IMR-90 (cell line): ENCODE results near the gene NEU1. TPM values are rescaled to one million over a fixed set of nuclear protein-coding genes. Genes with fewer than 3 reads are reported as not detected.

Source experiments
- ATAC-seq: fragments of 200-7000 bp; cut with Tn5 transposase; 2 replicates; pipeline ENCODE4 v1.9.1; 2020; ENCODE audit warnings: low read depth, mild to moderate bottlenecking, moderate library complexity
- BruUV-seq: library from RNA; stranded (reverse); fragments of 400-500 nt; replicated peaks from 2 replicates; lab custom pipeline; 2021; lab: Mats Ljungman, UMichigan
- CTCF ChIA-PET: fragments of 300-600 bp; formaldehyde crosslinking; extraction: SDS; loops from one replicate; lab custom pipeline; 2021; ENCODE audit warnings: antibody characterized with exemption; lab: Yijun Ruan, JAX
- POLR2A ChIA-PET: fragments of 300-600 bp; sonication (Branson Sonifier 250); formaldehyde crosslinking; loops from one replicate; lab custom pipeline; 2022; ENCODE audit warnings: antibody characterized with exemption; ENCODE audit not compliant: unreplicated experiment; lab: Charles Lee
- DNase-seq: peaks from one replicate; pipeline ENCODE4 v3.0.0; 2013
- H2AFZ ChIP-seq: replicated peaks from 2 replicates; pipeline ENCODE3; 2013; ENCODE audit warnings: low read length, mild to moderate bottlenecking; ENCODE audit not compliant: poor library complexity
- H2AK5ac ChIP-seq: 2 replicates; pipeline ENCODE4 v1.6.1; 2013; ENCODE audit warnings: low read depth, low read length, inconsistent platforms
- H2AK9ac ChIP-seq: replicated peaks from 2 replicates; pipeline ENCODE3; 2013; ENCODE audit warnings: mild to moderate bottlenecking, low read depth, low read length, moderate library complexity; ENCODE audit not compliant: poor library complexity
- H2BK120ac ChIP-seq: 2 replicates; pipeline ENCODE4 v1.6.1; 2013; ENCODE audit warnings: low read depth, low read length, inconsistent platforms
- H2BK15ac ChIP-seq: 3 replicates; pipeline ENCODE4 v1.6.1; 2013; ENCODE audit warnings: low read depth, low read length, inconsistent platforms
- H2BK20ac ChIP-seq: 2 replicates; pipeline ENCODE4 v1.6.1; 2013; ENCODE audit warnings: low read depth, mild to moderate bottlenecking, inconsistent platforms, low read length, moderate library complexity
- H2BK5ac ChIP-seq: 2 replicates; pipeline ENCODE4 v1.6.1; 2013; ENCODE audit warnings: mild to moderate bottlenecking, low read depth, low read length, inconsistent platforms; ENCODE audit not compliant: poor library complexity, severe bottlenecking
- H3K14ac ChIP-seq: replicated peaks from 2 replicates; pipeline ENCODE4 v1.6.1; 2013; ENCODE audit warnings: low read depth, low read length, inconsistent platforms
- H3K18ac ChIP-seq: 2 replicates; pipeline ENCODE4 v1.6.1; 2013; ENCODE audit warnings: low read depth, low read length, control low read depth
- H3K23ac ChIP-seq: 2 replicates; pipeline ENCODE4 v1.6.1; 2013; ENCODE audit warnings: low read depth, low read length, inconsistent platforms
- H3K27ac ChIP-seq: 2 replicates; pipeline ENCODE4 v1.5.1; 2013; ENCODE audit warnings: mild to moderate bottlenecking, control low read depth, low read length; ENCODE audit not compliant: insufficient read depth
- H3K27me3 ChIP-seq: 2 replicates; pipeline ENCODE4 v1.6.1; 2013; ENCODE audit warnings: low read length; ENCODE audit not compliant: control insufficient read depth, insufficient read depth
- H3K36me3 ChIP-seq: 2 replicates; pipeline ENCODE4 v1.6.1; 2013; ENCODE audit warnings: low read length, mixed read lengths; ENCODE audit not compliant: control insufficient read depth, insufficient read depth
- H3K4ac ChIP-seq: 2 replicates; pipeline ENCODE4 v1.6.1; 2013; ENCODE audit warnings: low read depth, low read length, inconsistent platforms
- H3K4me1 ChIP-seq: 2 replicates; pipeline ENCODE4 v1.6.1; 2013; ENCODE audit warnings: low read length, mixed read lengths; ENCODE audit not compliant: control insufficient read depth, insufficient read depth
- H3K4me2 ChIP-seq: 2 replicates; pipeline ENCODE4 v1.6.1; 2013; ENCODE audit warnings: low read depth, mild to moderate bottlenecking, control low read depth, low read length, moderate library complexity
- H3K4me3 ChIP-seq: 2 replicates; pipeline ENCODE4 v1.5.1; 2013; ENCODE audit warnings: low read depth, mild to moderate bottlenecking, control low read depth, low read length, moderate library complexity; ENCODE audit not compliant: insufficient read depth
- H3K56ac ChIP-seq: 2 replicates; pipeline ENCODE4 v1.6.1; 2013; ENCODE audit warnings: low read length, inconsistent platforms; ENCODE audit not compliant: insufficient read depth; ENCODE audit errors: extremely low read depth
- H3K79me1 ChIP-seq, 2 experiments: 2 replicates each; pipeline ENCODE4 v1.6.1; 2013; ENCODE audit warnings: low read length in 2 of 2, inconsistent platforms in 1 of 2, low read depth in 1 of 2
- H3K9ac ChIP-seq: 2 replicates; pipeline ENCODE4 v1.6.1; 2013; ENCODE audit warnings: low read depth, low read length, control low read depth
- H3K9me1 ChIP-seq: 2 replicates; pipeline ENCODE4 v1.6.1; 2013; ENCODE audit warnings: low read length, inconsistent platforms; ENCODE audit not compliant: insufficient read depth
- H3K9me3 ChIP-seq: 2 replicates; pipeline ENCODE4 v1.6.1; 2013; ENCODE audit warnings: low read length; ENCODE audit not compliant: control insufficient read depth, insufficient read depth
- H4K20me1 ChIP-seq: 2 replicates; pipeline ENCODE4 v1.6.1; 2013; ENCODE audit warnings: low read length, inconsistent platforms; ENCODE audit not compliant: insufficient read depth
- H4K5ac ChIP-seq: 2 replicates; pipeline ENCODE4 v1.6.1; 2013; ENCODE audit warnings: mild to moderate bottlenecking, low read depth, low read length, control low read depth
- H4K8ac ChIP-seq, 2 experiments: 2 replicates each; pipeline ENCODE4 v1.6.1; 2013; ENCODE audit warnings: low read depth in 2 of 2, low read length in 2 of 2, control low read depth in 1 of 2, inconsistent platforms in 1 of 2
- H4K91ac ChIP-seq: 2 replicates; pipeline ENCODE4 v1.6.1; 2013; ENCODE audit warnings: low read depth, low read length, inconsistent platforms; ENCODE audit not compliant: insufficient read depth
- CHD1 ChIP-seq: IDR thresholded peaks from 2 replicates; pipeline ENCODE4 v1.6.1; 2012; ENCODE audit warnings: low read depth, low read length, improper control_type of control experiment
- MAZ ChIP-seq: IDR thresholded peaks from 2 replicates; pipeline ENCODE4 v1.6.1; 2012; ENCODE audit warnings: low read depth, mild to moderate bottlenecking, low read length, improper control_type of control experiment, moderate library complexity, borderline replicate concordance
- POLR2A ChIP-seq: IDR thresholded peaks from 2 replicates; pipeline ENCODE4 v1.6.1; 2012; ENCODE audit warnings: mild to moderate bottlenecking, low read depth, low read length
- RFX5 ChIP-seq: IDR thresholded peaks from 2 replicates; pipeline ENCODE4 v1.8.0; 2012; ENCODE audit warnings: low read depth, mild to moderate bottlenecking, low read length, moderate library complexity
- WGBS, 2 experiments: methylation state at CpG; one replicate each; pipeline versions ENCODE4 v1.1.5 to v1.1.7; 2013; ENCODE audit warnings: missing lambda C conversion rate in 2 of 2; ENCODE audit not compliant: insufficient read length in 1 of 2; ENCODE audit errors: extremely low coverage in 2 of 2; 5-methylcytosine and 5-hydroxymethylcytosine counted together
- dilution Hi-C: fragments of 300-500 bp; cut with HindIII; formaldehyde crosslinking; loops from one replicate; pipeline ENCODE4 v1.14.3; 2018; ENCODE audit warnings: low sequenced_read_pairs; ENCODE audit not compliant: unreplicated experiment
- in situ Hi-C: fragments of 300-500 bp; cut with MboI; formaldehyde crosslinking; loops from 3 replicates; pipeline ENCODE4 v1.14.3; 2019; ENCODE audit warnings: low sequenced_read_pairs, inconsistent platforms, mixed read lengths
- intact Hi-C: fragments of 100-400 bp; cut with micrococcal nuclease; formaldehyde crosslinking; loops from 2 replicates; pipeline ENCODE4 v1.10.0; 2022
- polyA plus RNA-seq, 3 experiments: library from polyadenylated mRNA; depleted of rRNA; stranded (reverse); fragments of >200 nt; gene quantifications; 2 replicates each; pipeline ENCODE4 v1.2.3, GENCODE V29; 2012; ENCODE audit warnings: low replicate concordance in 1 of 3
- total RNA-seq: library from RNA; depleted of rRNA; stranded (reverse); fragments of >200 nt; gene quantifications from 2 replicates; pipeline ENCODE4 v1.2.3, GENCODE V29; 2012

The NEU1 gene
- total and polyA plus RNA-seq, 2 of the 4 experiments (the other 2 are of a cell fraction): 28.5 to 36.2 TPM

GRCh38 chr6:31815025-31815838 is 47.4 kb downstream of the NEU1 start, which contains the start of the genes HSPA1A and HSPA1L:
TSS of gene HSPA1A (plus strand) at chr6:31815543. CDS start at chr6:31815757, 214 bp downstream.
TSS of gene HSPA1L (minus strand) at chr6:31815283. CDS start at chr6:31811972, 3,311 bp downstream.
- Histone ChIP-seq H2BK15ac (peak within 1 kb of the TSS; percentile 94; the same call in 1 of the 3 replicates), H3K9me3 (no peaks in the 10 kb centered on the region), H3K79me1 (peaks cover 8 to 29% of the 10 kb centered on the region in 2 experiments), H3K9me1 (no peaks in the 10 kb centered on the region; the same call in none of the 2 replicates), H2BK5ac (peak within 1 kb of the TSS; percentile 91), H3K4ac (peak within 1 kb of the TSS; percentile 97), H3K27ac (peak within 1 kb of the TSS; percentile 98), H3K18ac (peak within 1 kb of the TSS; percentile 79), H4K20me1 (no peaks in the 10 kb centered on the region; the same call in 1 of the 2 replicates), H3K14ac (peak within 1 kb of the TSS; percentile 98), H3K9ac (peak within 1 kb of the TSS; percentile 84), H2BK20ac (no peak within 1 kb of the TSS), H3K36me3 (no peaks in the 10 kb centered on the region), H3K27me3 (no peaks in the 10 kb centered on the region), H4K91ac (peak within 1 kb of the TSS; percentile 96), H4K8ac (peak within 1 kb of the TSS; percentile 83 to 99), H3K4me1 (peaks cover 3% of the 10 kb centered on the region), H3K23ac (peak within 1 kb of the TSS; percentile 82), H2AK5ac (peak within 1 kb of the TSS; percentile 94), H2AK9ac (peak within 1 kb of the TSS; percentile 100), H2AFZ (peak within 1 kb of the TSS; percentile 90), H3K4me3 (peak within 1 kb of the TSS; percentile 66), H3K4me2 (peak within 1 kb of the TSS; percentile 96), H2BK120ac (peak within 1 kb of the TSS; percentile 82), H3K56ac (peak within 1 kb of the TSS; percentile 97), H4K5ac (peak within 1 kb of the TSS; percentile 98)
- dilution Hi-C loops: no loop called here
- no TSS peak for BruUV-seq
- ATAC-seq: peak; percentile 89
- intact Hi-C loops: no loop called here
- in situ Hi-C loops: no loop called here
- WGBS, 2 experiments: 0% methylated on average over 10 of the region's 56 CpGs; no CpG with 5 or more reads in 1 of the 2 experiments
- CTCF ChIA-PET: no interaction called here
- POLR2A ChIA-PET: interaction anchor here (1.2 to 2.0 kb wide), 2 partner anchors 9 to 12 kb away, joined by 10 to 11 read pairs; partner anchors contain the start of genes HSPA1B and LSM2
- TF ChIP-seq MAZ (peak; percentile 47; the same call in 1 of the 2 replicates), RFX5 (0 out of 2 replicates have a peak, but pooled peaks have one; percentile 5), POLR2A (peak; percentile 99), CHD1 (no peak)
- DNase-seq: peak; percentile 95
